Mammary epithelial cell (primary cell): ENCODE results near the gene MME.

Experiments used
- CTCF ChIP-seq, 2 donors: IDR thresholded peaks in 1 of 2; conservative IDR thresholded peaks in 1 of 2; 2 replicates each; pipeline ENCODE4 v1.5.1; 2011 to 2012; ENCODE audit warnings: inconsistent platforms in 2 of 2, low read length in 2 of 2, mild to moderate bottlenecking in 2 of 2, control low read depth in 1 of 2, low read depth in 1 of 2; ENCODE audit not compliant: insufficient read depth in 1 of 2; ENCODE audit errors: extremely low read depth in 1 of 2
- EZH2 ChIP-seq: IDR thresholded peaks from 2 replicates; pipeline ENCODE4 v1.6.1; 2012; ENCODE audit warnings: low read length, inconsistent platforms, borderline replicate concordance

- TF ChIP-seq CTCF (conservative IDR thresholded peaks at IDR 0.05 in 1 of 2, IDR thresholded peaks at IDR 0.05 in 1 of 2; ENCODE audit: extremely low read depth in 1 of 2, insufficient read depth in 1 of 2, low read depth in 1 of 2, low read length in 2 of 2) (no peak), EZH2 (no peak)
Measured at GRCh38 chr3:155031186-155031585, 48.9 kb upstream of the MME start.
